SU-DHL-6 (cell line): Measurements from ENCODE around the gene HMGCL.

ENCODE experiments used
- CTCF ChIP-seq: fragments of 200-600 bp; sonication (generic); IDR thresholded peaks from one replicate; pipeline ENCODE4 v1.5.1; 2017; ENCODE audit warnings: antibody characterized with exemption, mild to moderate bottlenecking, low read length, moderate library complexity; ENCODE audit not compliant: insufficient read depth, poor library complexity, severe bottlenecking
- EZH2phosphoT487 ChIP-seq: fragments of 200-600 bp; sonication (generic), shearing (Covaris generic); conservative IDR thresholded peaks from 2 replicates; pipeline ENCODE4 v1.6.1; 2018; ENCODE audit warnings: mild to moderate bottlenecking, antibody characterized with exemption, low read length, moderate library complexity, mixed read lengths

DNA sequence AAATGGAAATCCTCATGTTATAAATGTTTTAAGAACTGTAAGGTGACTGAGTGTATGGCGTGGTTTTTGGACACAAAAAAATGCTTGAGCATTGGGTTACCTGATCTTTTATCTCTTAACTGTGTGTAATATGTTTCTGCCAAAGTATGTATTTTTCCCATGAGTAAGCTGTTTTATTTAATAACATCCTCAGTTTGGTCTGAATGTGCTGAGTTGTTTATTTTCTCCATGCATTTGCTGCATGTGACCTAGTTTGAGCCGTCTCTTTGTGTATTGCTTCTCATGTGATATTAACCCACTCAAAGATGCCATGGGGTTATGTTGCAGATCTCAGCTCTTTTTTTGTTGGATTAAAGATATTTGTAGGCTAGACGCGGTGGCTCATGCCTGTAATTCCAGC is 40.4 kb downstream of the HMGCL start:
- TF ChIP-seq CTCF (no peak), EZH2phosphoT487 (no peak)
